GM20000 (cell line): Measurements from ENCODE around the gene PJVK.

ENCODE experiments used
- DNase-seq: peaks from one replicate; pipeline ENCODE4 v3.0.0; 2012; ENCODE audit warnings: low spot score
- CTCF ChIP-seq: IDR thresholded peaks from 2 replicates; pipeline ENCODE4 v1.5.1; 2012; ENCODE audit warnings: mild to moderate bottlenecking, control low read depth; ENCODE audit errors: extremely low read depth, missing control alignments

Gene PJVK

GRCh38 chr2:178436662-178437061 lies 14.5 kb upstream of the PJVK start:
- DNase-seq = no peak
- TF ChIP-seq CTCF = no peak

- no peak for DNase-seq
- TF ChIP-seq CTCF = no peak
Measured at GRCh38 chr2:178441426-178441825, 9.8 kb upstream of the PJVK start.

GRCh38 chr2:178448968-178449661 lies 2.1 kb upstream of the PJVK start:
- TF ChIP-seq CTCF = no peak
- peak; percentile 54 for DNase-seq

GRCh38 chr2:178449700-178450523 lies 1.3 kb upstream of the PJVK start:
- no peak for DNase-seq

GRCh38 chr2:178450524-178450773 lies 729 bp upstream of the PJVK start:
- DNase-seq = peak; percentile 75

More at GRCh38 chr2:178449700-178450523, 1.3 kb upstream of the PJVK start:
- no peak for TF ChIP-seq CTCF

GRCh38 chr2:178452334-178452733 lies 1.2 kb downstream of the PJVK start:
- no peak for TF ChIP-seq CTCF
- DNase-seq = no peak

More at GRCh38 chr2:178450524-178450773, 729 bp upstream of the PJVK start:
- no peak for TF ChIP-seq CTCF

- no peak for DNase-seq
- TF ChIP-seq CTCF = no peak
Measured at GRCh38 chr2:178452870-178453269, 1.7 kb downstream of the PJVK start.
